Endothelial cell of umbilical vein (primary cell): ENCODE measurements around the gene SFXN2. TPM values are rescaled to one million over a fixed set of nuclear protein-coding genes. Genes with fewer than 3 reads are reported as not detected.

Experiments used
- BruUV-seq: library from RNA; stranded (reverse); fragments of 400-500 nt; replicated peaks from 2 replicates; lab custom pipeline; 2021; lab: Mats Ljungman, UMichigan
- CTCF ChIA-PET: fragments of 300-600, 350-600 bp; sonication (Branson Sonifier 250); formaldehyde crosslinking; loops from one replicate; lab custom pipeline; 2021; ENCODE audit warnings: antibody characterized with exemption, inconsistent platforms; lab: Charles Lee
- POLR2A ChIA-PET: fragments of 300-600, 350-600 bp; sonication (Branson Sonifier 250); formaldehyde crosslinking; loops from one replicate; lab custom pipeline; 2021; ENCODE audit warnings: antibody characterized with exemption, inconsistent platforms; lab: Charles Lee
- DNase-seq: peaks from one replicate; pipeline ENCODE4 v3.0.0-alpha.2; 2011; ENCODE audit warnings: low read depth, low spot score
- FAIRE-seq: peaks from 2 replicates; lab custom pipeline; 2011; peaks lifted over from hg19 to GRCh38; lab: Jason Lieb, UNC
- H2AFZ ChIP-seq: 2 replicates; pipeline ENCODE4 v1.6.0; 2012; ENCODE audit warnings: low read depth, low read length, control low read depth, inconsistent platforms
- H3K27ac ChIP-seq: 2 replicates; pipeline ENCODE4 v1.5.1; 2011; ENCODE audit warnings: low read depth, mild to moderate bottlenecking, control low read depth, low read length, moderate library complexity; ENCODE audit not compliant: insufficient read depth
- H3K27me3 ChIP-seq, 2 experiments: 2 replicates each; pipeline versions ENCODE4 v1.6.0 to v1.6.1; 2011; ENCODE audit warnings: low read length in 2 of 2, mixed read lengths in 1 of 2; ENCODE audit not compliant: control insufficient read depth in 2 of 2, insufficient read depth in 2 of 2
- H3K36me3 ChIP-seq, 2 experiments: 2 replicates in 1 of 2; 3 replicates in 1 of 2; pipeline ENCODE4 v1.5.1; 2011; ENCODE audit warnings: low read length in 2 of 2, mild to moderate bottlenecking in 1 of 2, moderate library complexity in 1 of 2; ENCODE audit not compliant: control insufficient read depth in 2 of 2, insufficient read depth in 2 of 2; ENCODE audit errors: extremely low read depth in 1 of 2
- H3K4me1 ChIP-seq: 3 replicates; pipeline ENCODE4 v1.5.1; 2011; ENCODE audit warnings: mild to moderate bottlenecking, low read length; ENCODE audit not compliant: control insufficient read depth, insufficient read depth; ENCODE audit errors: extremely low read depth
- H3K4me2 ChIP-seq: 2 replicates; pipeline ENCODE4 v1.6.1; 2011; ENCODE audit warnings: low read length, control low read depth, mixed read lengths; ENCODE audit not compliant: insufficient read depth
- H3K4me3 ChIP-seq, 3 experiments: fragments of 200-600 bp in 1 of 3; sonication (generic), shearing (Covaris generic) in 1 of 3; replicated peaks in 1 of 3; 2 replicates each; pipeline ENCODE4 v1.5.1; 2011 to 2016; ENCODE audit warnings: control low read depth in 3 of 3, low read length in 3 of 3, mild to moderate bottlenecking in 2 of 3, inconsistent platforms in 1 of 3, low read depth in 1 of 3, moderate library complexity in 1 of 3; ENCODE audit not compliant: insufficient read depth in 1 of 3
- H3K79me2 ChIP-seq: 2 replicates; pipeline ENCODE4 v1.6.0; 2012; ENCODE audit warnings: low read length, inconsistent platforms; ENCODE audit not compliant: control insufficient read depth, insufficient read depth
- H3K9ac ChIP-seq: replicated peaks from 2 replicates; pipeline ENCODE3; 2011; ENCODE audit warnings: low read length, control low read depth; ENCODE audit not compliant: insufficient read depth; ENCODE audit errors: extremely low read depth
- H3K9me1 ChIP-seq: replicated peaks from 3 replicates; pipeline ENCODE4 v1.6.0; 2011; ENCODE audit warnings: mild to moderate bottlenecking, low read length; ENCODE audit not compliant: control insufficient read depth, insufficient read depth; ENCODE audit errors: extremely low read depth
- H3K9me3 ChIP-seq: replicated peaks from 2 replicates; pipeline ENCODE4 v1.5.1; 2012; ENCODE audit warnings: low read length, inconsistent platforms; ENCODE audit not compliant: control insufficient read depth, insufficient read depth
- H4K20me1 ChIP-seq: replicated peaks from 2 replicates; pipeline ENCODE3; 2011; ENCODE audit warnings: mild to moderate bottlenecking, low read length; ENCODE audit not compliant: control insufficient read depth, insufficient read depth; ENCODE audit errors: extremely low read depth
- EZH2 ChIP-seq: IDR thresholded peaks from 2 replicates; pipeline ENCODE4 v1.6.1; 2012; ENCODE audit warnings: borderline replicate concordance, low read depth, mild to moderate bottlenecking, moderate library complexity, low read length, inconsistent platforms; ENCODE audit not compliant: severe bottlenecking
- FOS ChIP-seq: IDR thresholded peaks from 2 replicates; pipeline ENCODE4 v1.6.1; 2011; ENCODE audit warnings: mild to moderate bottlenecking, low read length, moderate library complexity, borderline replicate concordance; ENCODE audit not compliant: insufficient read depth
- GATA2 ChIP-seq: IDR thresholded peaks from 2 replicates; pipeline ENCODE4 v1.7.0; 2011; ENCODE audit warnings: low read depth, mild to moderate bottlenecking, moderate library complexity, mixed read lengths, low read length; ENCODE audit not compliant: insufficient read length, insufficient read depth
- JUN ChIP-seq: IDR thresholded peaks from 2 replicates; pipeline ENCODE4 v1.6.1; 2011; ENCODE audit warnings: borderline replicate concordance, low read depth; ENCODE audit not compliant: insufficient read length, insufficient read depth
- MYC ChIP-seq: IDR thresholded peaks from one replicate; pipeline ENCODE4 v1.6.1; 2011; ENCODE audit warnings: mild to moderate bottlenecking, low read depth, low read length
- POLR2A ChIP-seq: IDR thresholded peaks from 2 replicates; pipeline ENCODE4 v1.6.1; 2012; ENCODE audit warnings: low read depth, mild to moderate bottlenecking, control low read depth, low read length
- POLR2AphosphoS5 ChIP-seq: IDR thresholded peaks from 2 replicates; pipeline ENCODE4 v1.6.1; 2012; ENCODE audit warnings: low read depth, mild to moderate bottlenecking, control low read depth, low read length, moderate library complexity; ENCODE audit not compliant: insufficient read depth
- dilution Hi-C: fragments of 300-500 bp; cut with MboI; formaldehyde crosslinking; loops from one replicate; pipeline ENCODE4 v1.15.0; 2019; ENCODE audit warnings: low sequenced_read_pairs; ENCODE audit not compliant: extremely low pct_ligation_motif_present
- intact Hi-C: fragments of 100-400 bp; cut with micrococcal nuclease; formaldehyde crosslinking; loops from one replicate; pipeline ENCODE4 v1.10.0; 2022
- polyA plus RNA-seq, 4 experiments: library from polyadenylated mRNA; depleted of rRNA in 3 of 4; stranded (reverse) in 3 of 4; unstranded in 1 of 4; fragments of >200 nt; gene quantifications; 2 replicates each; pipeline versions ENCODE4 v1.2.1 to v1.2.3, GENCODE V29; 2011 to 2012; ENCODE audit warnings: missing spikeins in 1 of 4
- total RNA-seq: library from RNA; stranded (reverse); gene quantifications from 2 replicates; pipeline ENCODE4 v1.2.3, GENCODE V29; 2021
- TF ChIP-seq, protein P1 (sequence below): IDR thresholded peaks from 2 replicates; pipeline ENCODE4 v1.6.1; 2011; ENCODE audit not compliant: insufficient read depth, insufficient read length
- TF ChIP-seq, protein P2 (sequence below), 2 donors: IDR thresholded peaks; 1 replicate in 1 of 2; 2 replicates in 1 of 2; pipeline ENCODE4 v1.5.1; 2011; ENCODE audit warnings: low read length in 2 of 2, mild to moderate bottlenecking in 2 of 2, moderate library complexity in 2 of 2, control low read depth in 1 of 2, inconsistent platforms in 1 of 2, low read depth in 1 of 2; ENCODE audit not compliant: insufficient read depth in 1 of 2; ENCODE audit errors: extremely low read depth in 1 of 2

The SFXN2 gene
- total and polyA plus RNA-seq, 2 donors (not counting 3 experiments of a cell fraction or from before 2014, with no cell fraction given), result 9.8 to 17.0 TPM

DNA sequence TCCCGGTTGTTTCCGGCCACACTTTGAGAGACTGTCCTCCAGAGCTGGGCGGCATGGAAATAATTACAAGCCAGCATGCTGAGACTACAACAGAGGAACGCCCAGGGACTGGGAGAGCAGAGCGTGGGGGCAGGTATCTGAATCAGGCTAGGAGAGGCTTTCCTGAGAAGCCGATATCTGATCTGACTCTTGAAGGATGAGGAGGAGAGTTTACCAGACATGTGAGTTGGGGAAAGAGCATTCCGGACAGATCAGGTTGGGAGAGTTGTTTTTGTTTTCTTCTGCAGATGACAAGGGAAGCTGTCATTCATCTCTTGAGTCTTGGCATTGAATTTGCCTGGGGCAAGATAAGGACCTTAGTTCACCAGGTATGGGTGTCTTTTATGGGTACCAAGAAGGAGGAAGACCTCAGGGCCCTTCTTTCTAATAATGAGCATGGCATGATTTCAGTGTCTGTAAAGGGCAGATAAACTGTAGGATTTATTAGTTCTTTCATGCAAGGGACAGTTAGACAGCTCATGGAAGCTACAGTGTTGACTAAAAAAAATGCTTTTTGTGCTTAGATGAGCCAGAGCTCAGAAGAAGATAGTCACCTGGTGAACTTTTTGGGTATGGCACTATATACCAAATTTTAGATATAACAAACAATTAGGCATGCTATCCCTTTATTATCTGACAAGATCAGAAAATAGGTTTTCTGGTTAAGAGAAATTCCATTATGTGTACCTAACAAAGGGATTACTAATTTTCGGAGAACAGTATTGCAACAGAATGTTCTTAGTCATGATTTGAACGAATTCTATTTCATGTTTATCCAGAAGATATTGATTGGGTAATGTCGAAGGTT is 65.5 kb downstream of the SFXN2 start:
- CTCF ChIA-PET, result no interaction called here
- no peaks in the 10 kb centered on the region for H4K20me1 ChIP-seq
- H3K36me3 ChIP-seq, result peaks cover 0 to 2% of the 10 kb centered on the region in 2 experiments
- H3K9me1 ChIP-seq, result no peaks in the 10 kb centered on the region
- H3K4me1 ChIP-seq, result peaks cover 70% of the 10 kb centered on the region
- no peaks in the 10 kb centered on the region for H3K9me3 ChIP-seq
- no peaks in the 10 kb centered on the region for H3K27me3 ChIP-seq
- intact Hi-C loops, result loop anchor here (5.0 kb wide), 1 partner anchor 38 kb away; the partner anchor contains the start of gene WBP1L
- no peak overlapping the region for H3K27ac ChIP-seq
- FAIRE-seq, result no peak
- H2AFZ ChIP-seq, result no peak overlapping the region
- peaks cover 24% of the 10 kb centered on the region for H3K79me2 ChIP-seq
- POLR2A ChIA-PET, result no interaction called here
- dilution Hi-C loops, result no loop called here
- no peak for DNase-seq
- H3K9ac ChIP-seq, result no peak overlapping the region
- no TSS peak for BruUV-seq
- no peak overlapping the region for H3K4me3 ChIP-seq
- no peak overlapping the region for H3K4me2 ChIP-seq
- TF ChIP-seq POLR2AphosphoS5 (no peak), MYC (no peak), GATA2 (no peak), FOS (no peak), POLR2A (no peak), JUN (no peak), EZH2 (no peak)
- TF ChIP-seq, protein P1, sequence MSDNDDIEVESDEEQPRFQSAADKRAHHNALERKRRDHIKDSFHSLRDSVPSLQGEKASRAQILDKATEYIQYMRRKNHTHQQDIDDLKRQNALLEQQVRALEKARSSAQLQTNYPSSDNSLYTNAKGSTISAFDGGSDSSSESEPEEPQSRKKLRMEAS, result no peak
- TF ChIP-seq, protein P2, sequence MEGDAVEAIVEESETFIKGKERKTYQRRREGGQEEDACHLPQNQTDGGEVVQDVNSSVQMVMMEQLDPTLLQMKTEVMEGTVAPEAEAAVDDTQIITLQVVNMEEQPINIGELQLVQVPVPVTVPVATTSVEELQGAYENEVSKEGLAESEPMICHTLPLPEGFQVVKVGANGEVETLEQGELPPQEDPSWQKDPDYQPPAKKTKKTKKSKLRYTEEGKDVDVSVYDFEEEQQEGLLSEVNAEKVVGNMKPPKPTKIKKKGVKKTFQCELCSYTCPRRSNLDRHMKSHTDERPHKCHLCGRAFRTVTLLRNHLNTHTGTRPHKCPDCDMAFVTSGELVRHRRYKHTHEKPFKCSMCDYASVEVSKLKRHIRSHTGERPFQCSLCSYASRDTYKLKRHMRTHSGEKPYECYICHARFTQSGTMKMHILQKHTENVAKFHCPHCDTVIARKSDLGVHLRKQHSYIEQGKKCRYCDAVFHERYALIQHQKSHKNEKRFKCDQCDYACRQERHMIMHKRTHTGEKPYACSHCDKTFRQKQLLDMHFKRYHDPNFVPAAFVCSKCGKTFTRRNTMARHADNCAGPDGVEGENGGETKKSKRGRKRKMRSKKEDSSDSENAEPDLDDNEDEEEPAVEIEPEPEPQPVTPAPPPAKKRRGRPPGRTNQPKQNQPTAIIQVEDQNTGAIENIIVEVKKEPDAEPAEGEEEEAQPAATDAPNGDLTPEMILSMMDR (IDR thresholded peaks at IDR 0.05; ENCODE audit: extremely low read depth in 1 of 2, insufficient read depth in 1 of 2, low read depth in 1 of 2, low read length in 2 of 2), result no peak
